Mesangial cell (primary cell): ENCODE results near the gene DLX5. TPM values are rescaled to one million over a fixed set of nuclear protein-coding genes. Genes with fewer than 3 reads are reported as not detected.

Experiments used
- total RNA-seq: library from RNA; depleted of rRNA; stranded (reverse); fragments of >200 nt; gene quantifications from 2 replicates; pipeline ENCODE4 v1.2.3, GENCODE V29; 2015

DLX5 gene
- not detected in 2 replicates for total RNA-seq

DNA sequence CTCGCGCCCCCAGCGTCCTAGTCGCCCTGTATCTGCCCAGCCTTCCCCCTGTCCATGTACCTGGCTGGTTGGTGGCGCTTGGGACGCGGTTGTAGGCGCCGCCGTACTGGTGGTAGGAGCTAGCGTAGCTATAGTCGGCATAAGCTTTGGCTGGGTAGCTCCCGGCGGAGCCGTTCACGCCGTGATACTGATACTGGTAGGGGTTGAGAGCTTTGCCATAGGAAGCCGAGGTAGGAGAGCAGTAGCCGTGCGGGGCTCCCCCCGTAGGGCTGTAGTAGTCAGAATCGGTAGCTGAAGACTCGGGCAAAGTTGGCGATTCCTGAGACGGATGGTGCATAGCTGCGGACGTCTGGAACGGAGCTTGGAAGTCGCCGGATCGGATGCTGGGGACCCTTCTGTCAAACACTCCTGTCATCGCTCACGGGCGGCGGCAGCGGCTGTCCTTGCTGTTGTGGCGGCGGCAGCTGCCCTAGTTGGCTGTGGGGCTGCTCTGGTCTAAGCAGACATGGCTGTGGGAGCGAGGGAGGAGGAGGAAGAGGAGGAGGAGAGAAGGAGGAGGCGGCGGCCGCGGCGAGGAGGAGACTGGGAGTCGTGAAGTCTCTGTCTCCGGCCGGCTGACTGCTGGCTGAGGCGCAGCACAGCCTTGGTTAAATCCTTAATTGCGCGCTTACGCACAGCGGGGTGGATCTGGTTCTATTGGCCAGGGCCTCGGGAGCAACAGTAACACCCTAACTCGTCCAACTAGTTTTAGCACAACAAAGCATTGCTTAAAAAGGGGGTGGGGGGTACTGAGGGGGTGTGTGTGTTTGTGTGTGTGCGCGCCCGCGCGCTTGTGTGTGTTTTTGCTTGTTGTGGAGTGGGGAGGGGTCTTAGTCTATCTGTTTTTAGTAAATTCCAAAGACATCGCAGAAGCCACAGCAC lies at the start of gene DLX5:
Gene DLX5 (minus strand): TSS at position 623 of the 921 bp plus-strand sequence. CDS start 208 bp downstream, at position 415.

DNA sequence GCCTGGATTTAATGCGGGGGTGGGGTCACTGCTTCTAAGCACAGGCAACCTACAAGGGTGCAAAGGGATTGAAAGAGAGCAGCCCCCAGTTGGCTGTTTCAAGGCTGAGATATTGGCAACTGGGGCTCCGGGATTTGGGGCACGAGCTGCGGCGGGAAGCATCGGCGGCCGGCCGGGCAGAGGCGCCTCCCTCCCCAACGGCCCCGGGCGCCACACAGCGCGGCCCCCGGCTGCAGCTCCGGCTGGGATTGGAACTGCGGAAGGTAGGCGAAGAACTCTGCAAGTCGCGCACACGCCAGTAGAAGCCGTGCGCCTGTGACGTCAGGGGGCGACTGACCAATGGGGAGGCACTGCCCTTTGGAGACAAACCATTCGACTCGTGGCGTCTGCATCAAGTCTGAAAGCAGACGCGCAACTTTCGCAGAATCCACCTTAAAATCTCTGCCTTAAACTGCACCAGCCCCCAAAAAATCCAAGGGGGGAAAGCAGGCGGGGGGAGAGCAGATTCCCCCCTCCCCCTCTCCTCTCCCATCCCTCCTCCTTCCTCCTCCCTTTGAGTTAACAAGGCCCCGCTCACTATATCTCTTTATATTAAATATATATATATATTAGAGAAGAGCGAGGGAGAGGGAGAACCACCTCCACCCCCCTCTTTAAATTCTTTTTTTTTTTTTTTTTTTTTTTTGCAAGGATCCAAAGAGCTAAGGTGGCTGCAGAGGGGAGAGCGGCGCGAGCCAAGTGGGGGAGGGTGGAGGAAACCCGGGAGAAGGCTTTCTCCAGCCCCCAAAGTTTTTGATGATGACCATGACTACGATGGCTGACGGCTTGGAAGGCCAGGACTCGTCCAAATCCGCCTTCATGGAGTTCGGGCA lies 19.2 kb downstream of the DLX5 start, which contains the start of gene DLX6:
Gene DLX6 (plus strand): TSS at position 371 of the 872 bp plus-strand sequence. CDS start 425 bp downstream, at position 796.

Other genes with a start within 250 kb of the DLX5 start
- not detected in 2 replicates for gene DLX6, start 19.3 kb downstream of the DLX5 start, total RNA-seq
- gene SDHAF3, start 92.9 kb upstream of the DLX5 start, total RNA-seq, result 8.9 and 21.0 TPM in 2 replicates